CD4-positive, CD25-positive, alpha-beta regulatory T cell (primary cell): Measurements from ENCODE around the gene FUS. TPM values are rescaled to one million over a fixed set of nuclear protein-coding genes. Genes with fewer than 3 reads are reported as not detected.
"Not testable (repeated sequence)": the region's sequence is repeated elsewhere in the genome, so short reads cannot be mapped to it uniquely, and the experiment has no call there.

Experiments used
- ATAC-seq, 2 donors: fragments of 150-1000 bp; cut with Tn5 transposase; one replicate each; pipeline ENCODE4 v1.10.0; 2021; ENCODE audit warnings: low read depth in 2 of 2, moderate number of reproducible peaks in 2 of 2, moderate library complexity in 1 of 2
- DNase-seq, 3 donors: peaks; one replicate each; pipeline versions ENCODE4 v3.0.0 to v3.0.0-alpha.2; 2012 to 2022; ENCODE audit warnings: mixed read lengths in 1 of 3
- H3K27ac ChIP-seq: one replicate; pipeline ENCODE4 v1.7.0; 2013; ENCODE audit warnings: mild to moderate bottlenecking, low read length; ENCODE audit not compliant: insufficient read depth, poor library complexity, severe bottlenecking
- H3K27me3 ChIP-seq: one replicate; pipeline ENCODE4 v1.7.0; 2013; ENCODE audit warnings: low read length; ENCODE audit not compliant: control insufficient read depth, insufficient read depth
- H3K36me3 ChIP-seq: one replicate; pipeline ENCODE4 v1.7.0; 2013; ENCODE audit warnings: mild to moderate bottlenecking, low read length, moderate library complexity; ENCODE audit not compliant: control insufficient read depth, insufficient read depth
- H3K4me1 ChIP-seq: 2 replicates; pipeline ENCODE4 v1.7.0; 2013; ENCODE audit warnings: mild to moderate bottlenecking, low read length; ENCODE audit not compliant: insufficient read depth, control insufficient read depth, poor library complexity, severe bottlenecking
- H3K4me3 ChIP-seq: one replicate; pipeline ENCODE4 v1.7.0; 2013; ENCODE audit warnings: low read depth, mild to moderate bottlenecking, low read length, moderate library complexity
- H3K9me3 ChIP-seq, 2 experiments: 1 replicate in 1 of 2; 2 replicates in 1 of 2; pipeline ENCODE4 v1.7.0; 2013; ENCODE audit warnings: low read length in 2 of 2, mild to moderate bottlenecking in 1 of 2, moderate library complexity in 1 of 2; ENCODE audit not compliant: control insufficient read depth in 2 of 2
- H3K27ac Mint-ChIP-seq, 3 donors: one replicate each; pipeline ENCODE4 v1.8.0; 2020 to 2022; ENCODE audit warnings: mild to moderate bottlenecking in 3 of 3, mixed read lengths in 3 of 3, moderate library complexity in 2 of 3
- H3K27me3 Mint-ChIP-seq: one replicate; pipeline ENCODE4 v1.8.0; 2022; ENCODE audit warnings: mild to moderate bottlenecking, mixed read lengths
- H3K36me3 Mint-ChIP-seq: one replicate; pipeline ENCODE4 v1.8.0; 2020; ENCODE audit warnings: mixed read lengths
- H3K4me1 Mint-ChIP-seq, 4 donors: one replicate each; pipeline ENCODE4 v1.8.0; 2020 to 2022; ENCODE audit warnings: mixed read lengths in 4 of 4, mild to moderate bottlenecking in 1 of 4
- H3K4me3 Mint-ChIP-seq, 4 donors: one replicate each; pipeline ENCODE4 v1.8.0; 2020 to 2022; ENCODE audit warnings: mild to moderate bottlenecking in 4 of 4, mixed read lengths in 4 of 4, moderate library complexity in 3 of 4
- H3K9me3 Mint-ChIP-seq, 7 donors: one replicate each; pipeline ENCODE4 v1.8.0; 2020 to 2022; ENCODE audit warnings: mixed read lengths in 7 of 7, mild to moderate bottlenecking in 3 of 7, moderate library complexity in 2 of 7
- polyA plus RNA-seq, 4 donors: library from polyadenylated mRNA; unstranded; fragments of 300-500 nt; fragmentation: Illumina TruSeq; gene quantifications; one replicate each; pipeline ENCODE4 v1.2.3, GENCODE V29; 2021
- total RNA-seq: library from RNA; stranded (reverse); gene quantifications from one replicate; pipeline ENCODE4 v1.2.3, GENCODE V29; 2022

FUS gene
- total and polyA plus RNA-seq, 5 donors from 2014 or later: 119 to 918 (median 133) TPM

- H3K27me3 Mint-ChIP-seq: peaks cover 6% of the 10 kb centered on the region
- Histone ChIP-seq H3K9me3 (no peaks in the 10 kb centered on the region), H3K27ac (no peak overlapping the region), H3K36me3 (peaks cover 76% of the 10 kb centered on the region), H3K27me3 (no peaks in the 10 kb centered on the region), H3K4me1 (peaks cover 13% of the 10 kb centered on the region), H3K4me3 (no peak overlapping the region)
- DNase-seq (no peak), ATAC-seq (no peak)
- peaks cover 29 to 59% (median 46%) of the 10 kb centered on the region in 4 donors for H3K4me1 Mint-ChIP-seq
- no peaks in the 10 kb centered on the region for H3K9me3 Mint-ChIP-seq
- peak overlapping the region in 1 of 3 donors; percentile 87 for H3K27ac Mint-ChIP-seq
- peak overlapping the region in 1 of 4 donors; percentile 18 for H3K4me3 Mint-ChIP-seq
- peaks cover 59% of the 10 kb centered on the region for H3K36me3 Mint-ChIP-seq
Observed at GRCh38 chr16:31193874-31194273, 13.9 kb downstream of the FUS start.

DNA sequence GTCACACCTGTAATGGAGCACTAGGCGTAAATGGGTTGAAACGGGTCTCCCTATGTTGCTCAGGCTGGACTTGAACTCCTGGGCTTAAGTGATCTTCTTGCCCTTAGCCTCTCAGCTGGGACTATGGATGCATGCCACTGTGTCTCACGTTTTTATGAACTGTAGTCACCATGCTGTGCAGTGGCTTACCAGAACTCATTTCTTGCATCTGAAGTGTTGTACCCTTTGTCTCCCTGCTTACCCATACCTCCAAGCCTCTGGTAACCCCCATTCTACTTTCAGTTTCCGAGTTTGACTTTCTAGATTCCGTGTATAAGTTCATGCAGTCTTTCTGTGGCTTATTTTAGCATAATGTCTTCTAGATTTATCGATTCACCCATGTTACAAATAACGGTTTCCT, 15.0 kb downstream of the FUS start:
- Histone ChIP-seq H3K27ac (no peak overlapping the region), H3K36me3 (peaks cover 70% of the 10 kb centered on the region), H3K4me3 (no peak overlapping the region), H3K27me3 (no peaks in the 10 kb centered on the region), H3K4me1 (peaks cover 9% of the 10 kb centered on the region), H3K9me3 (no peaks in the 10 kb centered on the region)
- peaks cover 54% of the 10 kb centered on the region for H3K36me3 Mint-ChIP-seq
- DNase-seq (peak in 1 of 3 donors; percentile 41), ATAC-seq (no peak)
- peaks cover 6% of the 10 kb centered on the region for H3K27me3 Mint-ChIP-seq
- no peaks in the 10 kb centered on the region for H3K9me3 Mint-ChIP-seq
- H3K4me1 Mint-ChIP-seq: peaks cover 27 to 63% (median 45%) of the 10 kb centered on the region in 4 donors
- peak overlapping the region in 3 of 4 donors; percentile 1 to 42 (median 18) for H3K4me3 Mint-ChIP-seq
- no peak overlapping the region for H3K27ac Mint-ChIP-seq

DNA sequence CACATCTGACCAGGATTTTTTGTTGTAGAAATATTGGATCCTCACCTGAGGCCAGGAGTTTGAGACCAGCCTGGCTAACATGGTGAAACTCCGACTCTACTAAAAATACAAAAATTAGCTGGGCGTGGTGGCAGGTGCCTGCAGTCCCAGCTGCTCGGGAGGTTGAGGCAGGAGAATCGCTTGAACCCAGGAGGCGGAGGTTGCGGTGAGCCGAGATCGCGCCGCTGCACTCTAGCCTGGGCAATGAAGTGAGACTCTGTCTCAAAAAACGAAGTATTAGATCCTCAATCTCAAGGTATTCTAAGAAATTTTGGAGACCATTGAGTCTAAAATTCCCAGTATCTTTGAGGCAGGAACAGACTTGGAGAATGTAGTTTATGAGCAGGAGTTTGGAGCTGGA, 15.9 kb downstream of the FUS start:
- not testable (repeated sequence) for DNase-seq, H3K27me3 Mint-ChIP-seq, H3K9me3 Mint-ChIP-seq, H3K4me3 ChIP-seq, ATAC-seq, H3K27ac Mint-ChIP-seq, H3K9me3 ChIP-seq, H3K27me3 ChIP-seq, H3K4me3 Mint-ChIP-seq, H3K27ac ChIP-seq
- Histone ChIP-seq H3K36me3 (peaks cover 61% of the 10 kb centered on the region), H3K4me1 (peaks cover 16% of the 10 kb centered on the region)
- H3K4me1 Mint-ChIP-seq: peaks cover 29 to 63% (median 41%) of the 10 kb centered on the region in 4 donors
- H3K36me3 Mint-ChIP-seq: peaks cover 45% of the 10 kb centered on the region

DNA sequence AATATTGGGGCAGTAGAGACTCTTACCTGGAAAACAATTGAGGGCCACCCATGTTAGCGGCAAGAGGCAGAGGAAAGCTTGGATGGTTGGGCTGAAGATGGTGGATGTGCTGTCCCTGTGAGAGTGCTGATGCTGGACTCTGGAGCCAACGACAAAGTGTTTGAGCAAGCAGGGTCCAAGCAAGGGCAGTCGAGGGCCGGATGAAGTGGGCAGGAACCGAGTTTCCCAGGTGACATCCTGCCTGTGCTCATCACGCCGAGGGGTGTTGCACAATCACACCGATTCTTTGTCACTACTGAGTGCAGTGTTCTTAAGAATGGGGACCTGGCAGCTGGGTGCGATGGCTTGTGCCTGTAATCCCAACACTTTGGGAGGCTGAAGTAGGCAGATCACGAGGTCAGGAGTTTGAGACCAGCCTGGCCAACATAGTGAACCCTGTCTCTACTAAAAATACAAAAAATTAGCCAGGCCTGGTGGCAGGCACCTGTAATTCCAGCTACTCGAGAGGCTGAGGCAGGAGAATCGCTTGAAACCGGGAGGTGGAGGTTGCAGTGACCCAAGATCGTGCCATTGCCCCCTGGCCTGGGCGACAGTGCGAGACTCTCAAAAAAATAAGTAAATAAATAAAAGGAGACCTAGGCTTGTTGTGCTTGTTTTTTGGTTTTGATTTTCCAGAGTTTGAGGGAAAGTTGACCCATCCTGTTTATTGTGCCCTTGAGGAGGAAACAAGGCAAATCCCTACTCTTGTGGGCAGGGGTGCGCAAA, 16.6 kb downstream of the FUS start:
- Mint-ChIP-seq H3K4me1 (peaks cover 32 to 66% (median 42%) of the 10 kb centered on the region in 4 donors), H3K27ac (peak overlapping the region in 1 of 3 donors; percentile 12), H3K9me3 (no peaks in the 10 kb centered on the region), H3K27me3 (peaks cover 6% of the 10 kb centered on the region), H3K4me3 (peak overlapping the region in 1 of 4 donors; percentile 14), H3K36me3 (peaks cover 39% of the 10 kb centered on the region)
- H3K27me3 ChIP-seq: no peaks in the 10 kb centered on the region
- H3K36me3 ChIP-seq: peaks cover 54% of the 10 kb centered on the region
- H3K4me3 ChIP-seq: no peak overlapping the region
- no peaks in the 10 kb centered on the region for H3K9me3 ChIP-seq
- no peak overlapping the region for H3K27ac ChIP-seq
- H3K4me1 ChIP-seq: peaks cover 23% of the 10 kb centered on the region
- ATAC-seq (no peak), DNase-seq (no peak)

GRCh38 chr16:31198207-31198882, 18.4 kb downstream of the FUS start:
- H3K27ac ChIP-seq: no peak overlapping the region
- Mint-ChIP-seq H3K27ac (peak overlapping the region in 2 of 3 donors; percentile 65 to 70), H3K4me1 (peaks cover 24 to 62% (median 42%) of the 10 kb centered on the region in 4 donors), H3K4me3 (peak overlapping the region in 2 of 4 donors; percentile 65 to 95), H3K9me3 (no peaks in the 10 kb centered on the region), H3K36me3 (peaks cover 28% of the 10 kb centered on the region), H3K27me3 (peaks cover 4% of the 10 kb centered on the region)
- peaks cover 35% of the 10 kb centered on the region for H3K4me1 ChIP-seq
- H3K27me3 ChIP-seq: no peaks in the 10 kb centered on the region
- peaks cover 36% of the 10 kb centered on the region for H3K36me3 ChIP-seq
- no peaks in the 10 kb centered on the region for H3K9me3 ChIP-seq
- DNase-seq (no peak), ATAC-seq (no peak)
- H3K4me3 ChIP-seq: no peak overlapping the region

DNA sequence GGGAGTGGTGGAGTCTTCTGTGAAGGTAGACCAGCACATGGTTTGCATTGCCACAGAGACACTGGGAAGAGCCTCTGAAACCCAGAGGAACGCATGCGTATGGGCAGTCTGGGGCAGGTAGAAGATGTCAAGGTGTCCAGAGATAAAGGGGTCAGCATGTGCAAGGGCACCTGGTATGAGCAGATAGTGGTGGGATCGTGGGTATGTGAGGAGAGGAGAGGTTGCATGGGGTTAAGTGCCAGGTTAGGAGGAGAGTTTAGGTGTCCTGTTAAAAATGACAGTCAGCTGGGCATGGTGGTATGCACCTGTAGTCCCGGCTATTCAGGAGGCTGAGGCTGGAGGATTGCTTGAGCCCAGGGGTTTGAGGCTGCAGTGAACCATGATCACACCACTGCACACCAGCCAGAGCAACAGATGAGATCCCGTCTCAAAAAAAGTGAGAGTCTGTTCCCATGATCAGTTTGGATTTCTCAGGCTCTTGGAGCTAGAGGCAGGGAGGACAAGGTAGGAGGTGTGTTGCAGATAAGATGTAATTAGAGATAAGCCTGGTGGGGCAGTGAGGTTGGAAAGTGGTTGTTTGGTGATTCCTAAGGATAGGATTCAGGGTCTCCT, 19.6 kb downstream of the FUS start:
- Mint-ChIP-seq H3K27ac (peak overlapping the region; percentile 7 to 70 (median 66)), H3K36me3 (peaks cover 20% of the 10 kb centered on the region), H3K4me3 (peak overlapping the region; percentile 24 to 95 (median 52)), H3K4me1 (peaks cover 26 to 60% (median 41%) of the 10 kb centered on the region in 4 donors), H3K27me3 (peaks cover 7% of the 10 kb centered on the region), H3K9me3 (no peaks in the 10 kb centered on the region)
- Histone ChIP-seq H3K27me3 (no peaks in the 10 kb centered on the region), H3K4me3 (no peak overlapping the region), H3K36me3 (peaks cover 24% of the 10 kb centered on the region), H3K27ac (no peak overlapping the region), H3K9me3 (no peaks in the 10 kb centered on the region), H3K4me1 (peaks cover 29% of the 10 kb centered on the region)
- DNase-seq (no peak), ATAC-seq (no peak)

- H3K9me3 ChIP-seq, ATAC-seq, H3K27me3 ChIP-seq, DNase-seq, H3K27ac ChIP-seq, H3K4me3 ChIP-seq, H3K9me3 Mint-ChIP-seq: not testable (repeated sequence)
- Mint-ChIP-seq H3K36me3 (peaks cover 15% of the 10 kb centered on the region), H3K27ac (peak overlapping the region in 2 of 3 donors; percentile 7 to 66), H3K27me3 (peaks cover 11% of the 10 kb centered on the region), H3K4me1 (peaks cover 21 to 60% (median 42%) of the 10 kb centered on the region in 4 donors), H3K4me3 (peak overlapping the region; percentile 24 to 95 (median 76))
- H3K4me1 ChIP-seq: peaks cover 27% of the 10 kb centered on the region
- peaks cover 18% of the 10 kb centered on the region for H3K36me3 ChIP-seq
Observed at GRCh38 chr16:31200111-31200510, 20.2 kb downstream of the FUS start.
